Loucy (cell line): ENCODE results near the gene NEU3.

Experiments
- H2AFZ ChIP-seq: fragments of 200-600 bp; sonication (generic); 2 replicates; pipeline ENCODE4 v1.6.0; 2016; ENCODE audit warnings: antibody characterized with exemption, mild to moderate bottlenecking, low read length, moderate library complexity
- H3F3A ChIP-seq: fragments of 200-600 bp; 2 replicates; pipeline ENCODE4 v1.6.0; 2016; ENCODE audit warnings: antibody characterized with exemption, low read depth, mild to moderate bottlenecking
- H3K27me3 ChIP-seq: fragments of 200-600 bp; sonication (generic); 2 replicates; pipeline ENCODE4 v1.6.1; 2014; ENCODE audit warnings: low read length, mild to moderate bottlenecking; ENCODE audit not compliant: insufficient read depth, poor library complexity, severe bottlenecking
- H3K36me3 ChIP-seq: fragments of 200-600 bp; sonication (generic); 2 replicates; pipeline ENCODE4 v1.6.1; 2016; ENCODE audit warnings: low read length; ENCODE audit not compliant: insufficient read depth
- H3K4me1 ChIP-seq: fragments of 200-600 bp; sonication (generic); 2 replicates; pipeline ENCODE4 v1.5.1; 2014; ENCODE audit warnings: low read length, mild to moderate bottlenecking; ENCODE audit not compliant: insufficient read depth, poor library complexity, severe bottlenecking
- H3K4me2 ChIP-seq: fragments of 200-600 bp; sonication (generic); 2 replicates; pipeline ENCODE4 v1.6.0; 2014; ENCODE audit warnings: antibody characterized with exemption, low read length, low read depth, mild to moderate bottlenecking; ENCODE audit not compliant: poor library complexity, severe bottlenecking
- H3K4me3 ChIP-seq: fragments of 200-600 bp; sonication (generic); 2 replicates; pipeline ENCODE4 v1.5.1; 2014; ENCODE audit warnings: low read length, mild to moderate bottlenecking, mixed read lengths; ENCODE audit not compliant: poor library complexity, severe bottlenecking
- H3K79me2 ChIP-seq: fragments of 200-600 bp; sonication (generic); 2 replicates; pipeline ENCODE4 v1.6.1; 2014; ENCODE audit warnings: low read length; ENCODE audit not compliant: insufficient read depth
- H3K9ac ChIP-seq: fragments of 200-600 bp; sonication (generic); 2 replicates; pipeline ENCODE4 v1.6.0; 2014; ENCODE audit warnings: mild to moderate bottlenecking, low read depth, low read length, moderate library complexity; ENCODE audit not compliant: poor library complexity, severe bottlenecking
- H3K9me2 ChIP-seq: fragments of 200-600 bp; sonication (generic); replicated peaks from 2 replicates; pipeline ENCODE4 v1.6.1; 2016; ENCODE audit warnings: low read depth, low read length, mixed read lengths
- H3K9me3 ChIP-seq: fragments of 200-600 bp; sonication (generic); 2 replicates; pipeline ENCODE4 v1.6.1; 2014; ENCODE audit warnings: mild to moderate bottlenecking, antibody characterized with exemption, low read length, low read depth; ENCODE audit not compliant: insufficient read depth
- H4K20me1 ChIP-seq: fragments of 200-600 bp; sonication (generic); 2 replicates; pipeline ENCODE4 v1.6.0; 2014; ENCODE audit warnings: antibody characterized with exemption, low read length, mild to moderate bottlenecking; ENCODE audit not compliant: insufficient read depth, poor library complexity, severe bottlenecking
- EZH2phosphoT487 ChIP-seq: fragments of 200-600 bp; IDR thresholded peaks from 2 replicates; pipeline ENCODE4 v1.6.1; 2018; ENCODE audit warnings: antibody characterized with exemption, mild to moderate bottlenecking, moderate library complexity, borderline replicate concordance
- TF ChIP-seq, protein P1 (sequence below): fragments of 200-600 bp; sonication (generic); conservative IDR thresholded peaks from 2 replicates; pipeline ENCODE4 v1.5.1; 2014; ENCODE audit warnings: mild to moderate bottlenecking, antibody characterized with exemption, low read length

Gene NEU3

DNA sequence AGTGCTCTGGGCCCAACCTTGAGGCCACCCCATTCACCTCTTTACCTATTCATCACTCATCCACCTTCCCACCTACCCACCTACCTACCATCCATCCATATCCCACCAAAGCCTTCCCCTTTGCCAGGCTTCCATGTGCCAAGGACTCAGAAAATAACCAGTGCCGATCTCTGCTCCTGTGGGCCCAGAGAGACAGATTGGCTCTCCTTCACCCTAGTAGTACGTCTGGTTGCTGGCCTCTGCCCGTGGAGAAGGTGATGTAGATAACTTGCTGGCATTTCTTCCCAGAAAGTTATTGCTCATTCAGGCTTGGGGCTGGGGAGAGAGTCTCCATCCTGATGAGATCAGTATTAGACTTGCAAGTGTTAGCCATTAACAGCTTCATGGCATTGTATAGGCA, 45.2 kb downstream of the NEU3 start:
- Histone ChIP-seq H3K4me1 (no peaks in the 10 kb centered on the region), H2AFZ (no peak overlapping the region), H3K9me2 (no peaks in the 10 kb centered on the region), H3K9ac (no peak overlapping the region), H3K36me3 (no peaks in the 10 kb centered on the region), H4K20me1 (no peaks in the 10 kb centered on the region), H3K79me2 (no peaks in the 10 kb centered on the region), H3K27me3 (no peaks in the 10 kb centered on the region), H3K4me3 (no peak overlapping the region), H3F3A (no peaks in the 10 kb centered on the region), H3K9me3 (no peaks in the 10 kb centered on the region), H3K4me2 (no peak overlapping the region)
- TF ChIP-seq, protein P1, sequence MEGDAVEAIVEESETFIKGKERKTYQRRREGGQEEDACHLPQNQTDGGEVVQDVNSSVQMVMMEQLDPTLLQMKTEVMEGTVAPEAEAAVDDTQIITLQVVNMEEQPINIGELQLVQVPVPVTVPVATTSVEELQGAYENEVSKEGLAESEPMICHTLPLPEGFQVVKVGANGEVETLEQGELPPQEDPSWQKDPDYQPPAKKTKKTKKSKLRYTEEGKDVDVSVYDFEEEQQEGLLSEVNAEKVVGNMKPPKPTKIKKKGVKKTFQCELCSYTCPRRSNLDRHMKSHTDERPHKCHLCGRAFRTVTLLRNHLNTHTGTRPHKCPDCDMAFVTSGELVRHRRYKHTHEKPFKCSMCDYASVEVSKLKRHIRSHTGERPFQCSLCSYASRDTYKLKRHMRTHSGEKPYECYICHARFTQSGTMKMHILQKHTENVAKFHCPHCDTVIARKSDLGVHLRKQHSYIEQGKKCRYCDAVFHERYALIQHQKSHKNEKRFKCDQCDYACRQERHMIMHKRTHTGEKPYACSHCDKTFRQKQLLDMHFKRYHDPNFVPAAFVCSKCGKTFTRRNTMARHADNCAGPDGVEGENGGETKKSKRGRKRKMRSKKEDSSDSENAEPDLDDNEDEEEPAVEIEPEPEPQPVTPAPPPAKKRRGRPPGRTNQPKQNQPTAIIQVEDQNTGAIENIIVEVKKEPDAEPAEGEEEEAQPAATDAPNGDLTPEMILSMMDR: no peak
- TF ChIP-seq EZH2phosphoT487: no peak

GRCh38 chr11:75035256-75035655, 46.5 kb downstream of the NEU3 start:
- Histone ChIP-seq H3K9me3 (no peaks in the 10 kb centered on the region), H3K27me3 (no peaks in the 10 kb centered on the region), H3K4me2 (no peak overlapping the region), H3K4me1 (no peaks in the 10 kb centered on the region), H3K9me2 (no peaks in the 10 kb centered on the region), H2AFZ (no peak overlapping the region), H3K4me3 (no peak overlapping the region), H3K36me3 (no peaks in the 10 kb centered on the region), H4K20me1 (no peaks in the 10 kb centered on the region), H3F3A (no peaks in the 10 kb centered on the region), H3K79me2 (no peaks in the 10 kb centered on the region), H3K9ac (no peak overlapping the region)
- TF ChIP-seq, protein P1: no peak
- TF ChIP-seq EZH2phosphoT487: no peak

DNA sequence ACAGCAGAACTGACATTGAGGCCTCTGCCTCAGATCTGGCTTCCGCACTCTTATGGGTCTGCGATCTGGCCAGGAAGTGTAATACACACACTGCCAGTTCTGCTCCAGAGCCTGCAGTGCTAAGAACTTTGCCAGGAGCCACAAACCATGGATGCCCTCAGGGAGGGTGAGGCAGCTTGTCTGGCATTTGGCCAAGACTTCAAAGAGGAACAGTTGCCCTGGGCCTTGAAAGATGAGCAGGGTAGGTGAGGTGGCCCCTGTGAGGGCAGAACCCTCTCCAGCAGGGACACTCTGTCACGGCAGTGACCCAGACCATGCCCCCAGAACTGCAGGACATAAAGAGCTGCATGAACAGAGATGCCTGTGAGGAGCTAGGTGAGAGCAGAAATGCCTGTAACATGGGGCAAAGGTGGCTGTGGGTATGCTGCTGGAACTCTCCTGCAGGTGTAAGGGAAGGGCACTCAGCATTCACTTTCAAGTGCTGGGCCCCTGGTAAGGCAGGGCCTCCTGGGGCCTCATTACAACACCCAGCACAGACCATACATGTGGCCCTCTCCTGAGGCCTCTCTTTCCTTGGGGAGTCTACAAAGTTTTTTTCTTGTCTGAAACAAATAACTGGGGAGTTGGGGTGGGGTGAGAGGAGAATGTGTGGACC, 47.3 kb downstream of the NEU3 start:
- no peaks in the 10 kb centered on the region for H3K79me2 ChIP-seq
- no peaks in the 10 kb centered on the region for H3K4me1 ChIP-seq
- TF ChIP-seq EZH2phosphoT487: no peak
- TF ChIP-seq, protein P1: no peak
- no peak overlapping the region for H2AFZ ChIP-seq
- no peaks in the 10 kb centered on the region for H3K27me3 ChIP-seq
- H3K4me2 ChIP-seq: no peak overlapping the region
- H3K9me3 ChIP-seq: no peaks in the 10 kb centered on the region
- no peak overlapping the region for H3K9ac ChIP-seq
- H3F3A ChIP-seq: no peaks in the 10 kb centered on the region
- H3K36me3 ChIP-seq: no peaks in the 10 kb centered on the region
- no peaks in the 10 kb centered on the region for H3K9me2 ChIP-seq
- no peak overlapping the region for H3K4me3 ChIP-seq
- no peaks in the 10 kb centered on the region for H4K20me1 ChIP-seq
